OCI-LY3 (cell line): ENCODE data around the gene PIK3C2B.
A peak's percentile ranks its signal among the peaks of the same experiment; 100 is the strongest.

Experiments
- H2AFZ ChIP-seq: fragments of 200-600, 300-600 bp; shearing (Covaris generic); 2 replicates; pipeline ENCODE4 v1.6.0; 2014; ENCODE audit warnings: antibody characterized with exemption, low read depth, low read length
- H3K27ac ChIP-seq: fragments of 200-600, 300-600 bp; sonication (generic); 2 replicates; pipeline ENCODE4 v1.5.1; 2014; ENCODE audit warnings: mild to moderate bottlenecking, low read length, moderate library complexity, mixed read lengths
- H3K27me3 ChIP-seq: fragments of 200-600, 300-600 bp; sonication (generic); 2 replicates; pipeline ENCODE4 v1.6.1; 2014; ENCODE audit warnings: low read depth, low read length, mixed read lengths
- H3K36me3 ChIP-seq: fragments of 200-600, 300-600 bp; sonication (generic); replicated peaks from 2 replicates; pipeline ENCODE3; 2014; ENCODE audit warnings: low read depth, low read length, mixed read lengths
- H3K4me1 ChIP-seq: fragments of 300-600, 200-600 bp; sonication (generic); 2 replicates; pipeline ENCODE4 v1.6.1; 2014; ENCODE audit warnings: low read length, mixed read lengths
- H3K4me2 ChIP-seq: fragments of 200-600, 300-600 bp; sonication (generic); 2 replicates; pipeline ENCODE4 v1.6.1; 2014; ENCODE audit warnings: low read length, mixed read lengths
- H3K4me3 ChIP-seq: fragments of 300-600, 200-600 bp; sonication (generic); 2 replicates; pipeline ENCODE4 v1.5.1; 2014; ENCODE audit warnings: antibody characterized with exemption, mild to moderate bottlenecking, low read length, moderate library complexity
- H3K79me2 ChIP-seq: fragments of 300-600, 200-600 bp; shearing (Covaris generic); 2 replicates; pipeline ENCODE4 v1.6.1; 2014; ENCODE audit warnings: mild to moderate bottlenecking, low read length, mixed read lengths
- H3K9ac ChIP-seq: fragments of 300-600, 200-600 bp; shearing (Covaris generic); 2 replicates; pipeline ENCODE4 v1.6.0; 2014; ENCODE audit warnings: mild to moderate bottlenecking, low read length, moderate library complexity
- H3K9me3 ChIP-seq: fragments of 200-600, 300-600 bp; shearing (Covaris generic); 2 replicates; pipeline ENCODE4 v1.6.1; 2014; ENCODE audit warnings: low read length, mixed read lengths; ENCODE audit not compliant: insufficient read depth
- H4K20me1 ChIP-seq: fragments of 200-600, 300-600 bp; sonication (generic); 2 replicates; pipeline ENCODE4 v1.6.1; 2016; ENCODE audit warnings: low read length, mixed read lengths; ENCODE audit not compliant: insufficient read depth
- CTCF ChIP-seq: fragments of 200-600, 300-600 bp; sonication (generic); IDR thresholded peaks from 2 replicates; pipeline ENCODE4 v1.5.1; 2014; ENCODE audit warnings: antibody characterized with exemption, low read length, low read depth
- EZH2phosphoT487 ChIP-seq: fragments of 200-600 bp; shearing (Covaris generic); IDR thresholded peaks from 2 replicates; pipeline ENCODE4 v1.6.1; 2018; ENCODE audit warnings: antibody characterized with exemption, mixed run types, low read depth

Gene PIK3C2B

DNA sequence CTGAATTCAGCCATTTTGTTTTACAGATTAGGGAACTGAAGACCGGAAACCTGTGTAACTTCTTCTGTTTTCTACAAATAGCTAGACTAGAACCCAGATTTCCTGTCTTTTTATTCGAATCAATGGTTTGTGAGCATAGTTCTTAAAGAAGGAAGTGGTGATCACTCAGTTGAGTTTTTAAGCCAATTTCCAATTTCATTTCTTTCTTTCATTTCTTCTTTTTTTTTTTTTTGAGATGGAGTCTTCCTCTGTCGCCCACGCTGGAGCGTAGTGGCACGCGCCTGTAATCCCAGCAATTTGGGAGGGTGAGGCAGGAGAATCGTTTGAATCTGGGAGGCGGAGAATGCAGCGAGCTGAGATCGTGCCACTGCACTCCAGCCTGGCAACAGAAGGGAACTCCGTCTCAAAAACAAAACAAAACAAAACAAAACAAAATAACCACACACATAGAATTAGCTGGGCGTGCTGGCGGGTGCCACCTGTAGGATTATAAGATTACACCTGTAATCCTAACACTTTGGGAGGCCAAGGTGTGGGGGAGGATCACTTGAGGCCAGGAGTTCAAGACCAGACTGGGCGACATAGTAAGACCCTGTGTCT is 18.6 kb upstream of the PIK3C2B start:
- H3K4me3 ChIP-seq, result peak overlapping the region; percentile 69

DNA sequence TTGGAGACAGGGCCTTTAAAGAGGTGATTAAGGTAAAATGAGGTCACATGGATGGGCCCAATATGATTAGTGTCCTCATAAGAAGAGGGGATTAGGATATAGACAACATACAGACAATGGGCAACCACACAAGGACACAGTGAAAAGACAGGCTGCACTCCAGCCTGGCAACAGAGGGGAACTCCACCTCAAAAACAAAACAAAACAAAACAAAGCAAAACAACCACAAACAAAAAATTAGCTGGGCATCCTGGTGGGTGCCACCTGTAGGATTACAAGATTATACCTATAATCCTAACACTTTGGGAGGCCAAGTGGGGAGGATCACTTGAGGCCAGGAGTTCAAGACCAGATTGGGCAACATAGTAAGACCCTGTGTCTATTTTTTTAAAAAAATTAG is 16.8 kb upstream of the PIK3C2B start:
- H3K4me3 ChIP-seq, result no peak overlapping the region
- no peaks in the 10 kb centered on the region for H3K27me3 ChIP-seq
- no peak for TF ChIP-seq CTCF
- TF ChIP-seq EZH2phosphoT487, result no peak
- H3K9me3 ChIP-seq, result no peaks in the 10 kb centered on the region
- peaks cover 37% of the 10 kb centered on the region for H3K4me1 ChIP-seq
- no peaks in the 10 kb centered on the region for H4K20me1 ChIP-seq
- peaks cover 2% of the 10 kb centered on the region for H3K79me2 ChIP-seq
- H3K9ac ChIP-seq, result no peak overlapping the region
- no peaks in the 10 kb centered on the region for H3K36me3 ChIP-seq
- no peak overlapping the region for H2AFZ ChIP-seq
- H3K27ac ChIP-seq, result no peak overlapping the region
- no peak overlapping the region for H3K4me2 ChIP-seq

More for the DNA sequence above, 18.6 kb upstream of the PIK3C2B start:
- peaks cover 13% of the 10 kb centered on the region for H3K36me3 ChIP-seq
- peak overlapping the region; percentile 67 for H3K4me2 ChIP-seq
- no peaks in the 10 kb centered on the region for H3K27me3 ChIP-seq
- no peaks in the 10 kb centered on the region for H3K9me3 ChIP-seq
- peak overlapping the region; percentile 56 for H2AFZ ChIP-seq
- H3K79me2 ChIP-seq, result peaks cover 20% of the 10 kb centered on the region
- TF ChIP-seq EZH2phosphoT487, result no peak
- TF ChIP-seq CTCF, result peak; percentile 39; the same call in 1 of the 2 replicates
- H3K9ac ChIP-seq, result peak overlapping the region; percentile 64
- H4K20me1 ChIP-seq, result peaks cover 6% of the 10 kb centered on the region; the same call in 1 of the 2 replicates
- peaks cover 49% of the 10 kb centered on the region for H3K4me1 ChIP-seq
- H3K27ac ChIP-seq, result peak overlapping the region; percentile 95

GRCh38 chr1:204509186-204509635 is 14.6 kb upstream of the PIK3C2B start:
- Histone ChIP-seq H3K9ac (no peak overlapping the region), H3K4me2 (no peak overlapping the region), H3K9me3 (no peaks in the 10 kb centered on the region), H3K27me3 (no peaks in the 10 kb centered on the region), H2AFZ (no peak overlapping the region), H3K4me1 (peaks cover 28% of the 10 kb centered on the region), H3K4me3 (no peak overlapping the region), H3K79me2 (no peaks in the 10 kb centered on the region), H4K20me1 (no peaks in the 10 kb centered on the region), H3K36me3 (no peaks in the 10 kb centered on the region), H3K27ac (no peak overlapping the region)
- no peak for TF ChIP-seq CTCF
- TF ChIP-seq EZH2phosphoT487, result no peak

- Histone ChIP-seq H3K79me2 (no peaks in the 10 kb centered on the region), H3K4me1 (peaks cover 27% of the 10 kb centered on the region), H3K9me3 (no peaks in the 10 kb centered on the region), H3K36me3 (no peaks in the 10 kb centered on the region), H3K27ac (peak overlapping the region; percentile 89), H3K4me3 (peak overlapping the region; percentile 81), H3K9ac (peak overlapping the region; percentile 94), H3K27me3 (no peaks in the 10 kb centered on the region), H4K20me1 (no peaks in the 10 kb centered on the region), H3K4me2 (peak overlapping the region; percentile 92), H2AFZ (peak overlapping the region; percentile 98)
- no peak for TF ChIP-seq CTCF
- no peak for TF ChIP-seq EZH2phosphoT487
These were observed 12.9 kb upstream of the PIK3C2B start for GRCh38 chr1:204507317-204508105.
